Measurements from ENCODE around the gene CCR1. TPM values are rescaled to one million over a fixed set of nuclear protein-coding genes. Genes with fewer than 3 reads are reported as not detected.
"Not testable (repeated sequence)": the region's sequence is repeated elsewhere in the genome, so short reads cannot be mapped to it uniquely, and the experiment has no call there.

CCR1 gene
- total RNA-seq, 1 donor from 2014 or later: 4.8 TPM

- DNase-seq (ENCODE audit: low spot score): no peak
Observed at GRCh38 chr3:46168583-46169345, 39.3 kb downstream of the CCR1 start.

DNA sequence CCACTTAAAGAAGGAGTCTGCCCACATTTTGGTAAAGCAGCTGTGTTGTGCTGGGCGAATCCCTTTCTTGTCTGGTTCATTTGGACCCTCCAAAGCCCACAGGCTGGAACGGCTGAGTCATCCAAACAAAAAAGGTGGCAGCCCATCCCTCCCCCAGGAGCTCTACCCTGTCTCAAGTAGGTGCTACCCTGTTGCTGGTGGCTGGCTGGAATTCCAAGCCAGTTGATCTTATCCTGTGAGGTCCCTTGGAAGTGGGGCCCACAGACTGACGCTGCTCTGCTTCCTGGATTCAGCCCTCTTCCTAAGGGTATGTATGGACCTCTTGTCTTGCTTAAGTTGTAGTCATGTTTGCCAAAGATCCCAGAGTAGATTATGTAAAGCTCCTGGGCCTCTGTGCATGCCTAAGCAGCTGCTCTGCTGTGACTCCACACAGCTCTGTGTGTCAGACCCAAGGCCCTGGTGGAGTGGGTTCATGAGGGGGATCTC, 44.5 kb downstream of the CCR1 start:
- no peak for DNase-seq (ENCODE audit: low spot score)

- DNase-seq (ENCODE audit: low spot score): no peak
Observed at GRCh38 chr3:46162975-46163555, 45.0 kb downstream of the CCR1 start.

DNA sequence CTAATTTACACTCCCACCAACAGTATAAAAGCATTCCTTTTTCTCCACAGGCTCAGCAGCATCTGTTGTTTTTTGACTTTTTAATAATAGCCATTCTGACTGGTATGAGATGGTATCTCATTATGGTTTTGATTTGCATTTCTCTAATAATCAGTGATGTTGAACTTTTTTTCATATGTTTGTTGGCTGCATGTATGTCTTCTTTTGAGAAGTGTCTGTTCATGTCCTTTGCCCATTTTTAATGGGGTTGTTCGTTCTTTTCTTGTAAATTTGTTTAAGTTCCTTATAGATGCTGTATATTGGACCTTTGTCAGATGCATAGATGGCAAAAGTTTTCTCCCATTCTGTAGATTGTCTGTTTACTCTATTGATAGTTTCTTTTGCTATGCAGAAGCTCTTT, 50.4 kb downstream of the CCR1 start:
- not testable (repeated sequence) for DNase-seq (ENCODE audit: low spot score)

DNA sequence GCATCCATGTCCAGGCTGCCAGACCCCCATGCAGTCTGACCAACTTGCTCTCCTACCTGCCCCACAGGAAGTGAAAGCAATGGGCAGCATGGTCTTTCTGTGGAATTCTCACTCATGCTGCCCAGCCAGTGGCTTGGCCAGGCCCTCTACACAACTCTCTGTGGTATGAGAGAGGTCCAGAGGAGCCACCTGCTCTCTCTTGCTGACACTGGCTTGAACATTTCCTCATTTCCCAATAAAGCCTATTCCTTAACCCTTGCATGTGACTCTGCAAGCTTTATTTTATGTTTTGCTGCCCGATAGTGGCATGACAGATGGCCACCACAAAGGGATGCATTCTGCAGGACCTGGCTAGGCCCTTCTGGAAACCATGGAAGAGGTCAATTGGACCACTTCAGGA, 53.8 kb downstream of the CCR1 start:
- no peak for DNase-seq (ENCODE audit: low spot score)

Other genes with a start within 250 kb of the CCR1 start
- gene FYCO1, start 212.5 kb downstream of the CCR1 start, total RNA-seq: 94.4 TPM
- gene XCR1, start 180.8 kb downstream of the CCR1 start, total RNA-seq: 0.66 TPM
- not detected for gene CCR3, start 34.1 kb upstream of the CCR1 start, total RNA-seq
- 4.1 TPM for gene CCR2, start 145.8 kb upstream of the CCR1 start, total RNA-seq
- 3.9 TPM for gene CCR5, start 162.6 kb upstream of the CCR1 start, total RNA-seq
- 9.1 TPM for gene CCRL2, start 198.9 kb upstream of the CCR1 start, total RNA-seq